ENCODE measurements around the gene CASKIN2. TPM values are rescaled to one million over a fixed set of nuclear protein-coding genes. Genes with fewer than 3 reads are reported as not detected.

Gene CASKIN2
- total RNA-seq, 4 donors from 2014 or later = 9.5 to 12.2 (median 10.4) TPM

GRCh38 chr17:75507733-75508719 lies 7.3 kb downstream of the CASKIN2 start:
- peak overlapping the region; percentile 31 to 93 (median 88) for H3K27ac ChIP-seq
- no peaks in the 10 kb centered on the region for H3K27me3 ChIP-seq
- 48 to 66% methylated on average over 4 to 7 of the region's 27 CpGs for WGBS, 2 donors
- H3K4me1 ChIP-seq = peaks cover 8 to 71% (median 36%) of the 10 kb centered on the region in 3 donors
- TF ChIP-seq POLR2A (IDR thresholded peaks at IDR 0.05) (no peak), CTCF (IDR thresholded peaks at IDR 0.05) (no peak)
- intact Hi-C loops (cut with DNase I) = loop anchor here (10.0 kb wide), 2 partner anchors 183 to 247 kb away; no protein-coding TSS in a partner anchor
- peak overlapping the region in 1 of 4 donors; percentile 38 for H3K4me3 ChIP-seq
- peaks cover 12 to 62% (median 17%) of the 10 kb centered on the region in 3 donors for H3K36me3 ChIP-seq
- DNase-seq = no peak
- no peaks in the 10 kb centered on the region for H3K9me3 ChIP-seq

GRCh38 chr17:75506888-75507287 lies 8.4 kb downstream of the CASKIN2 start:
- Histone ChIP-seq H3K36me3 (peaks cover 12 to 74% (median 17%) of the 10 kb centered on the region in 3 donors), H3K27me3 (no peaks in the 10 kb centered on the region), H3K4me1 (peaks cover 2 to 64% (median 27%) of the 10 kb centered on the region in 3 donors), H3K4me3 (no peak overlapping the region), H3K27ac (no peak overlapping the region), H3K9me3 (no peaks in the 10 kb centered on the region)
- DNase-seq = no peak
- intact Hi-C loops (cut with DNase I) = loop anchor here (10.0 kb wide), 2 partner anchors 182 to 248 kb away; no protein-coding TSS in a partner anchor
- TF ChIP-seq CTCF (IDR thresholded peaks at IDR 0.05) (no peak), POLR2A (IDR thresholded peaks at IDR 0.05) (no peak)
- 86 to 88% methylated on average over 5 to 15 of the region's 20 CpGs for WGBS, 2 donors

DNA sequence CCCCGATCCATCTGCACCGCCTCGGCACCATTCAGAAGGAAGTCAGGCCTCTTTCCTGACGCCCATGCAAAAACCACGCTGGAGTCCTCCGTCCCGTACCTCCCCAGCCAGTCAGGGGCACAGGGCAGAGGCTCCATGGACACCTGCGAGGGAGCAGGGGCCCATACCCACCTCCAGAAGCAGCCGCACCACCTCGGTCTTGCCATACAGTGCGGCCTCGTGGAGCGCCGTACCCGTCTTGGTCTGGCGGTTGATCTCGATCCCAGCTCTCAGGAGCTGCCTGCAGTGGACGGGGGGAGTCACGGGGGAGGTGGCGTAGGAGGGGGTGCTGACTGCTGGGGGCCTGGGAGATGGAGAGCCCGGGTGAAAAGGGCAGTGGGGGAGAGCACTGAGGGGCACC lies 9.2 kb downstream of the CASKIN2 start:
- H3K27me3 ChIP-seq = no peaks in the 10 kb centered on the region
- no peak for DNase-seq
- H3K27ac ChIP-seq = no peak overlapping the region
- H3K36me3 ChIP-seq = peaks cover 12 to 81% (median 17%) of the 10 kb centered on the region in 3 donors
- H3K4me1 ChIP-seq = peaks cover 0 to 64% (median 19%) of the 10 kb centered on the region in 3 donors
- H3K4me3 ChIP-seq = no peak overlapping the region
- no peaks in the 10 kb centered on the region for H3K9me3 ChIP-seq
- WGBS, 2 donors = 78 to 80% methylated on average over 3 to 7 of the region's 21 CpGs
- TF ChIP-seq POLR2A (IDR thresholded peaks at IDR 0.05) = no peak
- no peak for TF ChIP-seq CTCF (IDR thresholded peaks at IDR 0.05)
- intact Hi-C loops (cut with DNase I) = loop anchor here (10.0 kb wide), 2 partner anchors 181 to 249 kb away; no protein-coding TSS in a partner anchor

DNA sequence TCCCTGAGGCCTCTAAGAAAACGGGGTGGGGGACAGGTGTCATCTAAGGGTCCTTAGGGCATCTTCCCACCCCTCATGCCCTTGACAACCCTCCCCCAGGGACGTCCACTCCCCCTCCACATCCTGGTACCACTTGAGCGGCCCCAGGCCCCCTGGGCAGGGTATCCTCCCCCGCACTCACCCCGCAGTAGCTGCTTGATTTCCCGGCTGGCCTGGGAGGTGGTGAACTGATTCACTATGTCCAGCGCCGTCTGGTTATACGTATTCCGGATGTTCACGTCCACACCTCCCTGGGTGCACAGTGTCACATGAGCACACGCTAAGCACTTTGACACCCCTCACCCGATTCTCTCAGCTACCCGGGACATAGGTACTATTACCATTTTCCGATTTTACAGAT lies 9.7 kb downstream of the CASKIN2 start:
- no peak overlapping the region for H3K27ac ChIP-seq
- intact Hi-C loops (cut with DNase I) = loop anchor here (10.0 kb wide), 2 partner anchors 181 to 249 kb away; no protein-coding TSS in a partner anchor
- DNase-seq = no peak

More for the DNA sequence above, 9.7 kb downstream of the CASKIN2 start:
- no peaks in the 10 kb centered on the region for H3K27me3 ChIP-seq
- H3K4me3 ChIP-seq = no peak overlapping the region
- TF ChIP-seq POLR2A (IDR thresholded peaks at IDR 0.05) (no peak), CTCF (IDR thresholded peaks at IDR 0.05) (no peak)
- WGBS, 2 donors = 78 to 95% methylated on average over 7 to 10 of the region's 15 CpGs
- H3K4me1 ChIP-seq = peaks cover 0 to 64% (median 15%) of the 10 kb centered on the region in 3 donors
- H3K9me3 ChIP-seq = no peaks in the 10 kb centered on the region
- peaks cover 12 to 86% (median 17%) of the 10 kb centered on the region in 3 donors for H3K36me3 ChIP-seq

Measured in esophagus squamous epithelium (tissue), 5 donors.